ENCODE results near the gene YOD1.
"Not testable (repeated sequence)": the region's sequence is repeated elsewhere in the genome, so short reads cannot be mapped to it uniquely, and the experiment has no call there.

Gene YOD1

DNA sequence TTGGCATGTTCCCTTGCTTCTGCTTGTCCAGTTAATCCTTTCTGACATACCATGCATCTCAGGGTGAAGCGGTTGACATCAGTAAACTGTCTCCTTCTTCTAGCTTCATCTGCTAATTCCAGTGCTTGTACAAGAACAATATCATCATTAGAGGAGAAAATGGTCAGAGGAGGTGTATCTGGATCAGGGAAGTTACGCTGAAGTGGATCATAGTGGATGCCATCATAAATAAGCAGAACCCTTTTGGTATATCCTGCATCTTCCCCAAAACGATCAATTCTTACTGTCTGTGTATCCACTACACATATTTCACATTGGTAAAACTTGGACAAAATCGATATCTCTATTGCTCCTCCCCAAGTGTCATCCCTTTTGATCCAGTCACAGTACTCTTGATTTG, 2.0 kb downstream of the YOD1 start:
- DNase-seq (ENCODE audit: low spot score), result no peak

DNA sequence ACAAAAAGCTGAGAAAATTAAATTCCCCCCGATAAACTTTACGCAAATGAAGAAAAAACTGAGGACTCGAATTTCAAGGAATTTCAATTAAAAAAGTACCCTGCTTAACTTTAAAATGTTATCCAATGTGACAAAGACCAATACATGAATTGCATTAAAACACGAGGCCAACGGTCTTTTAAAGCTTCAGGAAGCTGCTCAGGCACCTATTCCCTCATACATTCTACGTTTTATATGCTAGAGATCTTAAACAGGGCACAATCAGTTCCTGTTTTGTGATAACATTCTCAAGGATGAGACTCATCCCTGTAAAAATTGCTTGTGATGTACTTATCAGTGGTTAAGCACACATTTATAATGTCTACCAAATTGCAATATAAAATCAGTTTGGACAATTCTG, 3.0 kb downstream of the YOD1 start:
- DNase-seq (ENCODE audit: low spot score), result no peak

DNA sequence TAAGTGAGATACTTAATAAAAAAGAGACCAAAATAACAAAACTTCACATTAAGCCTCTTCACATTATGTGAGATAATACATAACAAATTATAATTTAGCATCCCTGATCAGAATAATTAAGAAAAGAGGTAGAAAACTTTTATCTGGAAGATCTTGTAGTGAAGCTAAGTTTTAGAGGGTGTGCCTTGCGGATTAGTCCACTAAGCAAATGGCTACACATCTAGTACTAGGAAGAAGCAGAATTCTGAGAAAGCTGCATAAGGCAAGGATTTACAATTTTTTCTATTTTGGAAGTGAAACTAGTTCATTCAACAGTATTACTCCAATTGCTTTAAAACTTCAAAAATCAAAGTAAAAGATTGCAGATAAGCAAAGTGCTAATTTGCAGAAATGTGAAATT, 3.5 kb downstream of the YOD1 start:
- no peak for DNase-seq (ENCODE audit: low spot score)

DNA sequence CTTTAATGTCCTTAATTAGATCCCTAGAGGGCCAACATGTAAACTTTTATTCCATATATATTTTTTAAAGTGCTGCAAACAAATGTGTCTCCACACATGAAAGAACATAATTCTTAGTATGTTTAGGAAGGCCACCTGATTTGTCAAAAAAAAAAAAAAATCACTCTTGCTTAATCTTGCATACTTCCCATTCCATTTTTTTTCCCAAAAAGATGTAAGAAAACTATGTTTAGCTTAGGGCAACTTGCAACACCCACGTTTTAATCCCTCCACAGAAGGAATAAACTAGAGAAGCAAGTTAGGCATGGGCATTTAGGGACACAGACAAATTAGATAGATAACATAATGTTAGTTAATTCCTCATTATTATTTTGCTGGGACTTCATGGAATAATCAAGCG, 5.6 kb downstream of the YOD1 start:
- no peak for DNase-seq (ENCODE audit: low spot score)

DNA sequence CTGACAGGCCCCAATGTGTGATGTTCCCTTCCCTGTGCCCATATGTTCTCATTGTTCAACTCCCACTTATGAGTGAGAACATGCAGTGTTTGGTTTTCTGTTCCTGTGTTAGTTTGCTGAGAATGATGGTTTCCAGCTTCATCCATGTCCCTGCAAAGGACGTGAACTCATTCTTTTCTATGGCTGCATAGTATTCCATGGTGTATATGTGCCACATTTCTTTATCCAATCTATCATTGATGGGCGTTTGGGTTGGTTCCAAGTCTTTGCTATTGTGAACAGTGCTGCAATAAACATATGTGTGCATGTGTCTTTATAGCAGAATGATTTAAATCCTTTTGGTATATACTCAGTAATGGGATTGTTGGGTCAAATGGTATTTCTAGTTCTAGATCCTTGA, 9.6 kb downstream of the YOD1 start:
- DNase-seq (ENCODE audit: low spot score), result not testable (repeated sequence)

DNA sequence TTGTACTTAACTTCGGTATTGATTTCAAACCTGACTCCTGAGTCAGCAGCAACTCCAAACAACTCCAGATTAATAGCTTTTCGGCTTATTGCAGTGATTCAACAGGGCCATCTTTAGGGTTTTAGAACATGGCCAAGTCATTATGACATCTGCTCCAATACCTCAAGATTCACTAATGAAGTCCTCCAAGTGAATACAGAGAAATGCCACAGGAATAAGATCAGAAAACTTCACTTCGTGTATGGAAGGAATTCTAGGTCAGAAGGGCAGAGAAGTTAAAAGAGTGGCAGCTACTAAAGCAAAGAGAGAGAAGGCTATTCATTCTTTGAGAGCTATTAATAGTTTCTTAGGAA, 10.9 kb downstream of the YOD1 start:
- no peak for DNase-seq (ENCODE audit: low spot score)

DNA sequence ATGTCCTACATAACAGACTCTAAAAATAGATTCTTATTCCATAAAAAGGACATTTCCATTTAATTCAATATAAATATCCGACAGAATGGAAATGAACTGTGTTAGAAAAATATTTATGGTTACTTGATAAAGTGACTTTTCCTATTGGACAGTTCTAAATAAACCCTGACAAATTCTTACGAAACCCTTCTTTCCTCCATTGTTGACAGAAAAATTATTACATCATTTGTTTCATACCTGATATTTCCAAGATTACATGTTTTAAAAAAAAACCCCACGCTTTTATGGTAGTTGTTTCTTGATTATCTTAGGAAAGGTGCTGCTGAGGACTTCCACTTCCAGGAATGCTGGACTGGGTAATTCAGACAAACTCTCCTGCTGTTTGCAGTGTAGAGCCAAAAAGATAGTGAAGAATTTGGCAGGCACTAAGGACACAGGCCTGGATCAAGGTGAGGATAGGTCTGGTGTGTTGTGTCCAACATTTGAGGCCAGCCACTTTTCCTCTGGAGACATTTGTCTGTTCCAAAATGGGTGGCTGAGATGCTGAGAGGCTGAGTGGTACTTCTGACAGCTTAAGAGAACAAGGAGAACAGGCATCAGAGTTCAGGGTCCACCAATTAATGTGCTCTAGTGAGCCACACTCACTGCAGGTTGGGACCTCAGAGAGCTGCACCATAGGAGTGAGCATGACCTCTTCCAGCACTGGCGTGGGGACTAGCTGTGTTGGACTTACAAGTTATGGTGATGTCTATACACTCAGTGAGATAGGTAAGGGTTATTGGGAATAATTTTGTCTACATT, 11.4 kb downstream of the YOD1 start:
- DNase-seq (ENCODE audit: low spot score), result no peak

DNA sequence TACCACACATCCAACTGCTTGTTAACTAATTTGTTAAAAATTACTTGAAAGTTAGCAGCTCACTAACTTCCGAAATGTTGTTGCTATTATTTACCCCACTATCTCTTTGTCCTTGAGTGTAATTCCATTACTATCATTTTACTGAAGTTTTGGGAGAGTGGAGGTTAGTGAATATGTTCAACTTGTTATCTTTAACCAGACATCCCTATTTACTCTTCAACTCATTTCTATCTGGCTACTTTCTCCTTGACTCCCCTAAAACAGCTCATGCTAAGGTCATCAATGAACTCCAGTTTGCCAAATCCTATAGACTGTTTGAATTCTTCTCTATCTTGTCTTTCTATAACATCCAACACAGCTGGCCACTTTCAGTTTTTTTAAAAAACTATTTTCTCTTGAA, 14.1 kb downstream of the YOD1 start:
- no peak for DNase-seq (ENCODE audit: low spot score)

DNA sequence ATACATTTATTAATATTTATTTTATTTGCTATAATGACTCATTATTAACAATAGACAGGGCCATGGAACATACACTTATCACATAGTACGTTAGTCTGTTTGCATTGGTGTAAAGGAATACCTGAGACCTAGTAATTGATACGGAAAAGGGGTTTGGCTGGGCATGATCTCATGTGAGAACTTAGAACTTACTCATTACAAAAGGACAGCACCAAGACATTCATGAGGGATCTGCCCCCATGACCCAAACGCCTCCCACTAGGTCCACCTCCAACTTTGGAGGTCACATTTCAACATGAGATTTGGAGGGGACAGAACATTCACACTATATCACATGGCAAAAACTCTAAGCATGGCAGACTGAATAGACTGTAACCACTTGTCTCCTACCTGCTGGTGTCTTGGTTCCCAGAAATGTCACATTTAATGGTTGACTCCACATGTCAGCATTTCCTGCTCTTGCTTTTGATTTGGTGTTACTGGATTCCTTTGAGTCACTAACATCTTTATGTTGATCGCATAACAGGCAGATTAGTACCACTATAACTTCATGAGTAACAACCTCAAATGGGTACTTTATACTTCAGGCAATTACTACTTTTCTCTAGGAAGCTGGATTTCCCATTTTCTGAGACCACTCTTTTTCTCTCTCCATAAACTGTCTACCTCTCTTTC, 15.0 kb downstream of the YOD1 start:
- no peak for DNase-seq (ENCODE audit: low spot score)

DNA sequence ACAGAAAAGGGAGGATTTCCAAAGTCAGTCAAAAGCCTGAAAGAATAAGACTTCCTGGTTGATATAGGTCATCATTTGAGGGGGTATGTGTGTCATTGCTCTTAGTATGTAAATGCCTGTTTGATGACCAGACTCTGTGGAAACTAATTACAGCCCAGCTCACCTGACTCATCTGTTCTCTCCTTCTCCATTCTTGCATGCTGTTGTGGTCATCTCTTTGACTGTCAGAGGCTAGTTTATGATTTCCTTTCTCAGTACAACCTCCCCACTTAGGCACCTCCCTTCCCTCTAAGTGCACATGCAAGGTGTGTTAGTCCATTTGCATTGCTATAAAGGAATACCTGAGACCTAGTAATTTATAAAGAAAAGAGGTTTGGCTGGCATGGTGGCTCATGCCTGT, 16.0 kb downstream of the YOD1 start:
- DNase-seq (ENCODE audit: low spot score), result no peak

DNA sequence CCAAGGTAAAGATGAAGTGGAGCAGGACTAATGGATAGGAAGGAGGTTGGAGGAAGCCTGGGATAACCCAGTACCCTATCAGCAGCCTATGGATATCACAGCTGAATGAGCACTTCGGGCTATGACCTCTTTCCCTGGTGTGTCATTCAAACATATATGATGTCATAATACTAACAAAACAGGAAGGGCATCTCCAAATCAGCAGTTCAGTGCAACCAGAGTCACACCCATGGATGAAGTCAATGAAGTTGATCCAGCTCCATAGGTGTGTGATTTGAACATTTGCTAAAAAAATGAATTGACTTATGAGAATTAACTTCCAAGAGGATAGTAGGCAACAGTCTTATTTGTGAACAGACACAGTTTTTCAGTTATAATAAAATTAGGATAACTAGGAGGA, 16.8 kb downstream of the YOD1 start:
- DNase-seq (ENCODE audit: low spot score), result no peak

DNA sequence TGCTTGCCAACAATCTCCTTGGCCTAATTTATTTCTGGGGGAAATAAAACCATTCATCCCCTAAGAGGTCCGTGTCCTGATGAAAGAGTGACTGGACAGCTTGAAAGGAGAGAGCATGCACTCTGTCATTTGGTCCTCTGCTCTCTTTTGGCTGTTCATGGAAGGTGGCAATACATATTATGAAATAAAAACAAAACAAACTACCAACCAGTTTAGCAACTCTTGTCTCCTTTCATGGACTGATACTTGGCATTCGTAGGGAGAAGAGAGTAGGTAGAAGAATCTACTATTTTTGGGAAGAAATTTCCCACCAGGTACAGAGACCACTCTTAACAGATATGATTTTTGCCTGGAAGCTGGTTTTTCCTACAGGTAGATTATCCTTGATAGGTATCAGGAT, 17.7 kb downstream of the YOD1 start:
- no peak for DNase-seq (ENCODE audit: low spot score)

DNA sequence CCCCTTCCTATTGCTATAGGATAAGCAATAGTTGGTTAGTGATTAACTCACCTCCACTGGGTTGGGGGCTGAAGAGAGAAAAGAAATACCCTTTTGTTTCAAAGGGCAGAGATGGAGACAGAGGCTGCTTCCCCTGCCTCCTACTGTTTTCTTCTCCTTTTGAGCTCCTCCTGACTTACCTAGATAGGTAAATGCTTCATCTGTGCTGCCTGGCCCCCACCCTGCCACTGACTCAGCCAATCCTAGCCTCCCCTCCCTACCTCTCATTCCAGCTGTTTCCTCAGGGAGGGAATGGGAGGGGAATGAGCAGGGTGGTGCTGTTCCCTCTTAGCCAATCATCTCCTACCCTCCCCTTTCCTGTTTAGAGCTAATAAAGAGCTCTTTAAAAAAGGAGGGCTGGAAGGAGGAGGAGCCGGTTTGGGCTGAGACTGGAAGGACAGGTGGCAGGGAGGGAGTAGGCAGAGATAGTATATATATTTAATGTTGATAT, 18.4 kb downstream of the YOD1 start, which contains the start of gene C1orf116:
Gene C1orf116, minus strand, starts transcription at position 229 of the 490 bp plus-strand sequence. CDS start 5,158 bp downstream, outside the sequence.
- no peak for DNase-seq (ENCODE audit: low spot score)

DNA sequence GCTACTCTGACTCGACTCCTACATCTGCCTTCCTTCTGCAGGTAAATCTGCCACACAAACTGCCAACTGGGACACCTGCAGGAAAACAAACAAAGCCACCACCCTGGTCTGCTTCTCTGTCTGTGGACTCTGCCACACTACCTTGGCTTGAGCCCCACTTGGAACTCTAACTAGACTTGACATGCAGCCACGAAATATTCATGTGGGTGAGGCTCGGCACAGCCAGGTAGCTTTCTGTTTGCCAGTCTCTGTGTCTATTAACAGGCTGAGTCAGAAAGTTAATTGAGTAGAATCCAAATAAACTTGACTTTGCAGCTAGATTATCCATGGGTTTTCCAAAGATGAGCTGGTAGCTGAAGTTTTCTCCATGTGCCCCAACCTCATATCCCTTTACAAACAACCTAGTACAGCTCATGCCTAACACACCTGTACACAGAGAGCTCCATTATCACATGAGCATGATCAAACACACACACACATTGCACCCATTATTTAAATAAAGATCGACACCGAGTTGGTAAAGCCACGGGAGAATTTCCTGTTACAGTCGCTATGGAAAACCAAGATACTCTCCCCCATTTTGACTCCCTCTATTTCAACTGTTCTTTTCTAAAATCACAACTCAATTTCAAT, 19.3 kb downstream of the YOD1 start:
- no peak for DNase-seq (ENCODE audit: low spot score)

DNA sequence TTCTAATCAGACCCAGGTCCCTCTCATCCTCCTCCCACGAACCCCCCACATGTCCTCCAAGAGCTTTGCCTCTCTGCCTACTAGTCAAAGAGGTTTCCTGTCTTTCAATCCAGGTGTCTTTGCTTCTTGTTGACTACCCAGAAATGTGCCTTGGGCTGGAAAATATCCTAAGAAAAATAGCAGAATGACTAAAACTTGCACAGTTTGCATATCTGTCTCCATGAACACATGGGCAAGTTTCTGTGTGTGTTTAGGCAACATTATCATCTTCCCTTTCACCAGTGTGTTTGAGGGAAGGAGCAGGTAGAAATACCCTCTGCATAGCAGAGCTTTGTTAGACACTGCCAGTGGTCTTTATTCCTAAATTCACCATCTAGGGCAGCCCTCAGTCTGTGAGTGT, 20.0 kb downstream of the YOD1 start:
- DNase-seq (ENCODE audit: low spot score), result no peak

DNA sequence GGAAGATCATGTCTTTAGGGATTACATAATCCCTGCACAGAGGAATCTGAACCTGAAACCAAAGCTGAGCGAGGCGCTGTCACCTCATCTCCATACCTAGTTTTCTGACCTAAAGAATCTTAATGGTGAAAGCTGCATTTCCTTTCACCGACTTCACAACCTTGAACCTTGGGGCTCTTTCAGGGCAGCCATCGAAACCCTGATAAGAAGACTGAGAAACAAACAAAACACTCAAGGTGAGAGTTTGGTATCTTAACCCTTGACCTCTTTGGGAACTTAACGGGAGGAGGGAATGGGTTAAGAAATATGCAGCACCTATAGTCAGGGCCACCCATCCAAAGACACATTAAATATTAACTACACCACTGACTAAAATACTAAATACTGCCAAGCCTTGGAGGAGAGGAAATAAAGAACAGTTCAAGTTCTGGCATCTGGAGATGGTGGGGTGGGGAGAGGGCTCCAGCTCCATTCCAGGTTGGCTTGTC, 20.4 kb downstream of the YOD1 start:
- DNase-seq (ENCODE audit: low spot score), result no peak

DNA sequence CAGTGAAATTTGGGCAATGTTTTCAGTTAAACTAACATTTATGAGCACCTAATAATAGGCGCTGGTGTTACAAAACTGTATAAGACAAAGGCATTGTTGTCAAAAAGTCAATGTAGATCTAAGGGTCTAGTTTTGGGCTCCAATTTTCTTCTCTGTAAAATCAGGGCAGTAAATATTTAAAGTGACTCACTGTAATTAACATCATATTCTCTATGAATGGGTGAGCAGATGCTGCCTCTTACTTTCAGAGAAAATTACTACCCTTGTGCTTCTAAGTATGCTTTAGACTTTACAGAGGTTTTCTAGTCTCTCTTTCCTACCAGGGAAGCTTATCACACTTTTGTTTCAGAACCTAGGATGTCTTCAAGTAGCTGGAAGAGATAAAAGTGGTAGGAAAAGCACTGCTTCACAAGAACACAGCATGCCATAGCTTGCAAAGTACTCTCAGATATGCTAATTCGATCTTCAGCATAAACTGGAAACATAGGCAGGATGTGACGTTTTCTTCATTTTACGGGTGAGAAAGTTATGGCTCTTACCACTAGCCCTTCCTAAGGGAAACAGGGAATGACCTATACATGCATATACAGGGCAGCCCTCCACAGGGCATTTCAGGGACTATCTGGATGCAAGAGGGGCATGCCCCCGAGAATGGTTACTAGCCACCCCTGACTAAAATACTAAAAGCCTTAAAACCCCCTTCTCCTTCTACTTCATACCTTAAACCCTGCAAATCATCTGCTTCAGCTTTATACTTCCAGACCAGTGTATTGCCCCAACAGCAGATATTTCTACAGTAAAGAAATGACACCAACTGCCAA, 21.1 kb downstream of the YOD1 start:
- DNase-seq (ENCODE audit: low spot score), result no peak

DNA sequence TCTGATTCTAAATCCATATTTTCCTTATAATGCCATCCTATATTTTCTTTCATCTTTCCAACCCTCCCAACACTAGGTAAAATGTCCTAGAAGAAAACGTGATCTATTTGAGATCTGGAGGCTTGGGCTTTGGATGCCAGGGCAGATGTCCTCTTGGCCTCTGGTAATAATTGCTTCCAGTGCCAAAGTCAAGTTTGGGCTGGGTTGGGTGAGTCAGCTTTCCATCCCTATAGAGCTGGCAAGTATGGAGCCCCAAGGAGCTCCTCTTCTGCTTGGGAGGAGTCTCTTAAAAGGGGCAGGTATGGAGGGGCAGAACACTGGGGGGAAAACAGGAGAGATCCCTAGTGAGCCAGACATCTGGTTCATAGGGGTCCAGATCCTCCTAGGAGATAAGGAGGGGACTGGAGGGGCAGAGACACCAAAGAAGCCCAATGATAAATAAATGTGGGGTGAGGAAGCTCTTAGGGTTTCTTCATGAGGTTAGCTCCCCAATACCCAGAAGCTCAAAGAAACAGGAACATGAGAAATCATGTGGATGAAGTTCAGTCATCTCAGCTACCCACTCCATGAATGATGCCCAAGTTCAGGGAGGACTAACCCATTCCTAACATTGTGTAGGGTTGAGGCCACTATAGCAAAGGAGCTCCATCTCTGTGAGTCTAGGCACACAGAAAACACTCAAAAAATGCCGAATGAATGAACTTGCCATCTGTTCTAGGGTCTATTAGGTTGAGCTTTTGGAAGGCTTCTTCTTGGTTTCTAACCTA, 21.9 kb downstream of the YOD1 start:
- DNase-seq (ENCODE audit: low spot score), result no peak

DNA sequence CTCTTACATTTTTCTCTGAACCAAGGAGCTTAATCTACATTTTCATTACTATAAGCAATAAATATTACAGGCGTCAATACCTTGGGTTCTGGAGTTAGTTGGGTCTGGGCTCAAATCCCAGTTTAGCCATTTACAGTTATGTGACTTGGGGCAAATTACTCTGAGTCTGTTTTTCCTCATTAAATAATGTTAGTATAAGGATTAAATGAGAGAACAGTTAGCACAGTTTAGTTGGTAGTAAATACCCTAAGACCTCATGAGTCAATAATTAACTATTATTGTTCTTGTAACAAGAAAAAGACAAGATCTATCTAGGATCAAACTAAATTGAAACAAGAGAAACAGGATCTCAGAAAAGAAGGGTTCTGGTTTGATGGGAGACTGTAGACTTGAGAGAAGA, 23.1 kb downstream of the YOD1 start:
- no peak for DNase-seq (ENCODE audit: low spot score)

DNA sequence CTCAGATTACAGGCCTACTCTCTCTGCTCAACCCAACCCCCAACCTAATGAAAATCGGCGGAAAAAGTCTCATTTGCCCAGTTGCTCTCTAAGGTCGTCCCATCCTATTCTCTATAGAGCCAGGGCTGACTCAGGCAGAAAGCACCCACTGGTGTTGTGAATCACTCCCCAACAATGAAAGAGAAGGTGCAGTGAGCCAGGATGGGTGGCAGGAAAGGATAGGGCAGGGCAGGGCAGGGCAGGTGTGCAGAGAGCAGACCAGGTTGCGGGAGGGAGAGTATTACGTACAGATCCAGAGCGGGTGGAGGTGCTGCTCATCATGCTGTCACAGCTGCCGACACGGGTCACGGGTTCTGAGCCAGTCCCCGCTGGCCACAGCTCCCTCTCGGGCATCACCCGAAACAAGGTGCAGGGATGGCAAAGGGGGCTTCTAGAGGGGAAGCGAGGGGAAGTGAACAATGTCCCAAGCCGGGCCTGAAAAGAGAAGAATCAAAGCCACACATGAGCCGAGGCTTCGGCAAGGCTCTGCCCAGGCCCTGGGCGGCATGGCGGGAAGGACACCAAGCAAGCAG, 23.7 kb downstream of the YOD1 start:
- no peak for DNase-seq (ENCODE audit: low spot score)

DNA sequence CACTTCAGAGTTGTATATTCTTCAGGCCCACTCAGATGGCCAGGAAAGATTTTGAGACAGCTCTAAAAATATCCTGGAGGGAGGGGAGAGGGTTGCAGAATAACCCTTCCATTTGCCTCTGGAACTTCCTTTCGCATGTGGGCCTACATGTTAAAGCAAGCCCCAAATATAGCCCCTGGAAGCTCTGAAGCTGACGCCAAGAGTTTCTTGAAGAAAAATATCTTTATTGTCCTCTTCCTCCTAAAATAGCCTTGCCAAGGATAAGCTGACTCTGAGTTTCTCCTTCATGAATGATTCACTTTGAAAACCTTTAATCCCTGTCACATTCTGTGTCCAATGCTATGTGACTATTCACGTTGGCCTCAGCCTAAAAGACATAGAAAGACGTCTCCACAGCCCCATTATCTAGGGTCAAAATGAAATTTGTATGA, 24.9 kb downstream of the YOD1 start:
- DNase-seq (ENCODE audit: low spot score), result no peak

Measured in globus pallidus (tissue), 1 donor.